K562 (cell line): ENCODE measurements around the gene SHISA7. TPM values are rescaled to one million over a fixed set of nuclear protein-coding genes. Genes with fewer than 3 reads are reported as not detected.

ENCODE experiments used
- ARNT ChIP-seq, 2 experiments: fragments of 450-650 bp; IDR thresholded peaks; 2 replicates each; pipeline ENCODE4 v1.6.1; 2016; ENCODE audit warnings: mild to moderate bottlenecking in 1 of 2
- CC2D1A ChIP-seq: fragments of 450-650 bp; IDR thresholded peaks from 2 replicates; pipeline ENCODE4 v1.6.1; 2017; ENCODE audit warnings: mild to moderate bottlenecking
- CHCHD3 ChIP-seq: fragments of 250-450 bp; sonication (Bioruptor Pico); IDR thresholded peaks from 2 replicates; pipeline ENCODE4 v2.1.2; 2022; ENCODE audit warnings: mild to moderate bottlenecking
- COPS2 ChIP-seq: fragments of 450-650 bp; conservative IDR thresholded peaks from 2 replicates; pipeline ENCODE4 v1.6.1; 2016; ENCODE audit warnings: mild to moderate bottlenecking, moderate library complexity
- NR4A1 ChIP-seq, 2 experiments: fragments of 250-450 bp in 1 of 2; fragments of 450-650 bp in 1 of 2; sonication (Bioruptor Pico) in 1 of 2; IDR thresholded peaks; 2 replicates each; pipeline versions ENCODE4 v1.4.0 to v1.6.1; 2016 to 2020; ENCODE audit warnings: mild to moderate bottlenecking in 2 of 2, missing compliant biosample characterization in 1 of 2, missing genetic modification characterization in 1 of 2, moderate library complexity in 1 of 2
- OTX1 ChIP-seq: fragments of 450-650 bp; formaldehyde crosslinking; IDR thresholded peaks from 2 replicates; pipeline ENCODE4 v1.4.0; 2022; ENCODE audit warnings: mild to moderate bottlenecking
- POLR2A ChIP-seq: fragments of 450-650 bp; conservative IDR thresholded peaks from 2 replicates; pipeline ENCODE4 v1.6.1; 2016
- SMARCC2 ChIP-seq: fragments of 450-650 bp; IDR thresholded peaks from 2 replicates; pipeline ENCODE4 v1.6.1; 2017; ENCODE audit warnings: antibody characterized with exemption, moderate library complexity, mild to moderate bottlenecking, low read depth
- SUPT5H ChIP-seq: fragments of 450-650 bp; IDR thresholded peaks from 2 replicates; pipeline ENCODE4 v1.6.1; 2016
- TEAD1 ChIP-seq, 2 experiments: fragments of 450-650 bp in 1 of 2; sonication (generic) in 1 of 2; formaldehyde crosslinking; IDR thresholded peaks; 2 replicates each; pipeline versions ENCODE4 v1.4.0 to v1.8.0; 2020 to 2022; ENCODE audit warnings: mild to moderate bottlenecking in 2 of 2, missing genetic modification reagents in 1 of 2
- TFAP4 ChIP-seq: sonication (generic); formaldehyde crosslinking; IDR thresholded peaks from 2 replicates; pipeline ENCODE4 v1.8.0; 2022; ENCODE audit warnings: missing genetic modification reagents, mild to moderate bottlenecking, moderate library complexity, borderline replicate concordance
- ZBED1 ChIP-seq: IDR thresholded peaks from 2 replicates; pipeline ENCODE4 v1.6.1; 2014
- ZNF174 ChIP-seq: fragments of 250-450 bp; sonication (Bioruptor Pico); IDR thresholded peaks from 2 replicates; pipeline ENCODE4 v1.4.0; 2020; ENCODE audit warnings: mild to moderate bottlenecking
- ZNF311 ChIP-seq: fragments of 250-450 bp; sonication (Bioruptor Pico); IDR thresholded peaks from 2 replicates; pipeline ENCODE4 v1.4.0; 2020; ENCODE audit warnings: mild to moderate bottlenecking, moderate library complexity
- ZNF354B ChIP-seq: fragments of 250-450 bp; sonication (Bioruptor Pico); IDR thresholded peaks from 2 replicates; pipeline ENCODE4 v1.4.0; 2020
- ZNF431 ChIP-seq: sonication (generic); formaldehyde crosslinking; IDR thresholded peaks from 2 replicates; pipeline ENCODE4 v1.8.0; 2022; ENCODE audit warnings: mild to moderate bottlenecking, missing genetic modification reagents
- polyA plus RNA-seq, 8 experiments: library from polyadenylated mRNA; depleted of rRNA in 4 of 8; stranded (reverse) in 5 of 8; unstranded in 3 of 8; fragments of >200 nt; fragmentation: Nextera tagmentation in 2 of 8; fragmentation: Illumina TruSeq in 1 of 8; extraction: Ambion mirVana in 2 of 8; extraction: Trizol in 1 of 8; gene quantifications; 2 replicates each; pipeline versions ENCODE4 v1.2.1 to v1.2.3, GENCODE V29; 2011 to 2014; ENCODE audit warnings: inconsistent platforms in 1 of 8, missing spikeins in 1 of 8
- total RNA-seq, 7 experiments: library from RNA; depleted of rRNA in 6 of 7; stranded (reverse); fragments of >200 nt in 6 of 7; fragmentation: Illumina TruSeq in 2 of 7; extraction: Trizol in 2 of 7; gene quantifications; 2 replicates each; pipeline versions ENCODE4 v1.2.1 to v1.2.3, GENCODE V29; 2011 to 2021; ENCODE audit warnings: low replicate concordance in 1 of 7
- TF ChIP-seq, protein P1 (sequence below): sonication (generic); formaldehyde crosslinking; IDR thresholded peaks from 2 replicates; pipeline ENCODE4 v1.8.0; 2023; ENCODE audit warnings: mild to moderate bottlenecking, missing genetic modification reagents
- TF ChIP-seq, protein P2 (sequence below), 2 experiments: IDR thresholded peaks in 1 of 2; conservative IDR thresholded peaks in 1 of 2; 2 replicates each; pipeline ENCODE4 v1.6.1; 2016; ENCODE audit warnings: low read depth in 2 of 2, mild to moderate bottlenecking in 1 of 2, missing compliant biosample characterization in 1 of 2, missing genetic modification characterization in 1 of 2, moderate library complexity in 1 of 2
- TF ChIP-seq, protein P3 (sequence below), 2 experiments: fragments of 250-450 bp in 1 of 2; fragments of 450-650 bp in 1 of 2; sonication (Bioruptor Pico) in 1 of 2; IDR thresholded peaks; 2 replicates each; pipeline versions ENCODE4 v1.6.1 to v1.8.0; 2016 to 2021; ENCODE audit warnings: mild to moderate bottlenecking in 2 of 2, moderate library complexity in 2 of 2, missing compliant biosample characterization in 1 of 2, missing genetic modification characterization in 1 of 2
- TF ChIP-seq, protein P4 (sequence below): fragments of 250-450 bp; sonication (Bioruptor Pico); IDR thresholded peaks from 2 replicates; pipeline ENCODE4 v1.8.0; 2021; ENCODE audit warnings: moderate library complexity, mild to moderate bottlenecking, inconsistent platforms

Gene SHISA7
- total and polyA plus RNA-seq, 9 of the 15 experiments (the other 6 are each of a cell fraction or from before 2014, with no cell fraction given), result 0.01 to 0.40 (median 0.07) TPM

- no peak for TF ChIP-seq ZNF431 (CRISPR knock-in tag)
- TF ChIP-seq SMARCC2, result no peak
- no peak for TF ChIP-seq ZNF354B (CRISPR knock-in tag)
- TF ChIP-seq TEAD1 (CRISPR knock-in tag; IDR thresholded peaks at IDR 0.05), result no peak
- TF ChIP-seq NR4A1 (CRISPR knock-in tag; IDR thresholded peaks at IDR 0.05), result no peak
- no peak for TF ChIP-seq NR4A1 (tag; IDR thresholded peaks at IDR 0.05)
- TF ChIP-seq OTX1, result no peak
- TF ChIP-seq ZNF174 (CRISPR knock-in tag), result no peak
- peak; percentile 24 for TF ChIP-seq SUPT5H
- peak in 1 of 2 experiments; percentile 61; a peak in 1 of 4 replicates for TF ChIP-seq ARNT (IDR thresholded peaks at IDR 0.05)
- TF ChIP-seq CHCHD3 (CRISPR knock-in tag), result no peak
- peak; percentile 82; the same call in 1 of the 2 replicates for TF ChIP-seq CC2D1A
- TF ChIP-seq, protein P1, sequence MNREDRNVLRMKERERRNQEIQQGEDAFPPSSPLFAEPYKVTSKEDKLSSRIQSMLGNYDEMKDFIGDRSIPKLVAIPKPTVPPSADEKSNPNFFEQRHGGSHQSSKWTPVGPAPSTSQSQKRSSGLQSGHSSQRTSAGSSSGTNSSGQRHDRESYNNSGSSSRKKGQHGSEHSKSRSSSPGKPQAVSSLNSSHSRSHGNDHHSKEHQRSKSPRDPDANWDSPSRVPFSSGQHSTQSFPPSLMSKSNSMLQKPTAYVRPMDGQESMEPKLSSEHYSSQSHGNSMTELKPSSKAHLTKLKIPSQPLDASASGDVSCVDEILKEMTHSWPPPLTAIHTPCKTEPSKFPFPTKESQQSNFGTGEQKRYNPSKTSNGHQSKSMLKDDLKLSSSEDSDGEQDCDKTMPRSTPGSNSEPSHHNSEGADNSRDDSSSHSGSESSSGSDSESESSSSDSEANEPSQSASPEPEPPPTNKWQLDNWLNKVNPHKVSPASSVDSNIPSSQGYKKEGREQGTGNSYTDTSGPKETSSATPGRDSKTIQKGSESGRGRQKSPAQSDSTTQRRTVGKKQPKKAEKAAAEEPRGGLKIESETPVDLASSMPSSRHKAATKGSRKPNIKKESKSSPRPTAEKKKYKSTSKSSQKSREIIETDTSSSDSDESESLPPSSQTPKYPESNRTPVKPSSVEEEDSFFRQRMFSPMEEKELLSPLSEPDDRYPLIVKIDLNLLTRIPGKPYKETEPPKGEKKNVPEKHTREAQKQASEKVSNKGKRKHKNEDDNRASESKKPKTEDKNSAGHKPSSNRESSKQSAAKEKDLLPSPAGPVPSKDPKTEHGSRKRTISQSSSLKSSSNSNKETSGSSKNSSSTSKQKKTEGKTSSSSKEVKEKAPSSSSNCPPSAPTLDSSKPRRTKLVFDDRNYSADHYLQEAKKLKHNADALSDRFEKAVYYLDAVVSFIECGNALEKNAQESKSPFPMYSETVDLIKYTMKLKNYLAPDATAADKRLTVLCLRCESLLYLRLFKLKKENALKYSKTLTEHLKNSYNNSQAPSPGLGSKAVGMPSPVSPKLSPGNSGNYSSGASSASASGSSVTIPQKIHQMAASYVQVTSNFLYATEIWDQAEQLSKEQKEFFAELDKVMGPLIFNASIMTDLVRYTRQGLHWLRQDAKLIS (CRISPR knock-in tag), result 0 out of 2 replicates have a peak, but pooled peaks have one; percentile 52
- TF ChIP-seq, protein P2, sequence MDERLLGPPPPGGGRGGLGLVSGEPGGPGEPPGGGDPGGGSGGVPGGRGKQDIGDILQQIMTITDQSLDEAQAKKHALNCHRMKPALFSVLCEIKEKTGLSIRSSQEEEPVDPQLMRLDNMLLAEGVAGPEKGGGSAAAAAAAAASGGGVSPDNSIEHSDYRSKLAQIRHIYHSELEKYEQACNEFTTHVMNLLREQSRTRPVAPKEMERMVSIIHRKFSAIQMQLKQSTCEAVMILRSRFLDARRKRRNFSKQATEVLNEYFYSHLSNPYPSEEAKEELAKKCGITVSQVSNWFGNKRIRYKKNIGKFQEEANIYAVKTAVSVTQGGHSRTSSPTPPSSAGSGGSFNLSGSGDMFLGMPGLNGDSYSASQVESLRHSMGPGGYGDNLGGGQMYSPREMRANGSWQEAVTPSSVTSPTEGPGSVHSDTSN (CRISPR knock-in tag; IDR thresholded peaks at IDR 0.05; ENCODE audit: low read depth), result no peak
- TF ChIP-seq, protein P2 (tag; conservative IDR thresholded peaks at IDR 0.05; ENCODE audit: low read depth), result no peak
- TF ChIP-seq ZBED1, result no peak
- no peak; the same call in 1 of the 2 replicates for TF ChIP-seq POLR2A
- no peak for TF ChIP-seq ZNF311 (CRISPR knock-in tag)
- no peak for TF ChIP-seq COPS2
- TF ChIP-seq, protein P3, sequence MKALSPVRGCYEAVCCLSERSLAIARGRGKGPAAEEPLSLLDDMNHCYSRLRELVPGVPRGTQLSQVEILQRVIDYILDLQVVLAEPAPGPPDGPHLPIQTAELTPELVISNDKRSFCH (CRISPR knock-in tag; IDR thresholded peaks at IDR 0.05), result no peak
- TF ChIP-seq, protein P3 (tag; IDR thresholded peaks at IDR 0.05), result no peak
- TF ChIP-seq, protein P4, sequence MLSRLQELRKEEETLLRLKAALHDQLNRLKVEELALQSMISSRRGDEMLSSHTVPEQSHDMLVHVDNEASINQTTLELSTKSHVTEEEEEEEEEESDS, result no peak
- TF ChIP-seq TFAP4 (CRISPR knock-in tag), result peak; percentile 75
Observed at GRCh38 chr19:55452749-55453346, 9.7 kb upstream of the SHISA7 start (continued).
